Left cardiac atrium (tissue), 4 donors: ENCODE measurements around the gene SMS. TPM values are rescaled to one million over a fixed set of nuclear protein-coding genes. Genes with fewer than 3 reads are reported as not detected.
"Not testable (repeated sequence)": the region's sequence is repeated elsewhere in the genome, so short reads cannot be mapped to it uniquely, and the experiment has no call there.

ENCODE experiments used
- ATAC-seq, 2 donors: fragments of 200-7000 bp; cut with Tn5 transposase; one replicate each; pipeline ENCODE4 v1.9.1; 2020; ENCODE audit warnings: mild to moderate bottlenecking in 2 of 2, moderate library complexity in 2 of 2
- DNase-seq: peaks from one replicate; pipeline ENCODE4 v3.0.0-alpha.2; 2020
- intact Hi-C, 2 donors: fragments of 100-400 bp; cut with DNase I; formaldehyde crosslinking; loops; one replicate each; pipeline versions ENCODE4 v1.14.1 to v1.15.1; 2022 to 2023
- total RNA-seq, 2 donors: library from RNA; stranded (reverse); fragmentation: NEBNext Ultra II Directional; extraction: Animal tissue kit (Norgen Biotek cat#: 25700); gene quantifications; one replicate each; pipeline ENCODE4 v1.2.1, GENCODE V29; 2021
- donor health status: DM: no; HTN: yes; CAD: no.
- donor health status: DM: no; HTN: yes; CAD: no; lungs with severe emphysema.
- donor health status: DM: yes; HTN: yes; CAD: no.
- donor health status: Dilated cardiomyopathy.

Gene SMS
- total RNA-seq, 2 donors from 2014 or later, result 49.0 to 64.7 TPM

GRCh38 chrX:21948897-21949578, 8.5 kb downstream of the SMS start:
- intact Hi-C loops, result no loop called here

GRCh38 chrX:21949689-21950088, 9.2 kb downstream of the SMS start:
- ATAC-seq, result no peak
- intact Hi-C loops, result no loop called here
- DNase-seq, result no peak

More at GRCh38 chrX:21948897-21949578, 8.5 kb downstream of the SMS start:
- no peak for DNase-seq
- ATAC-seq, result peak in 1 of 2 donors; percentile 50

- DNase-seq, ATAC-seq, intact Hi-C loops: not testable (repeated sequence)
These were observed 10.0 kb downstream of the SMS start for GRCh38 chrX:21950557-21950956.

GRCh38 chrX:21952624-21953023, 12.1 kb downstream of the SMS start:
- intact Hi-C loops, result no loop called here
- DNase-seq (no peak), ATAC-seq (no peak)

GRCh38 chrX:21953195-21953830, 12.8 kb downstream of the SMS start:
- intact Hi-C loops, DNase-seq, ATAC-seq: not testable (repeated sequence)

GRCh38 chrX:21955403-21956189, 15.1 kb downstream of the SMS start:
- ATAC-seq (no peak), DNase-seq (no peak)
- intact Hi-C loops, result no loop called here

- no peak for ATAC-seq
- intact Hi-C loops, result no loop called here
- no peak for DNase-seq
These were observed 16.3 kb downstream of the SMS start for GRCh38 chrX:21956783-21957182.

GRCh38 chrX:21958187-21958586, 17.7 kb downstream of the SMS start:
- ATAC-seq, result no peak
- DNase-seq, result no peak
- intact Hi-C loops, result no loop called here

- DNase-seq, result no peak
- intact Hi-C loops, result no loop called here
- no peak for ATAC-seq
These were observed 18.4 kb downstream of the SMS start for GRCh38 chrX:21958916-21959315.

- intact Hi-C loops, result no loop called here
- no peak for ATAC-seq
- no peak for DNase-seq
These were observed 19.0 kb downstream of the SMS start for GRCh38 chrX:21959362-21960051.

GRCh38 chrX:21960569-21961541, 20.3 kb downstream of the SMS start:
- intact Hi-C loops, result no loop called here
- DNase-seq (no peak), ATAC-seq (peak in 1 of 2 donors; percentile 46)

GRCh38 chrX:21962361-21962760, 21.9 kb downstream of the SMS start:
- no peak for ATAC-seq
- intact Hi-C loops, result no loop called here
- DNase-seq, result no peak

GRCh38 chrX:21963269-21963668, 22.8 kb downstream of the SMS start:
- DNase-seq (no peak), ATAC-seq (peak; percentile 8 to 21)
- intact Hi-C loops, result no loop called here

GRCh38 chrX:21963731-21964405, 23.4 kb downstream of the SMS start:
- peak; percentile 55 to 62 for ATAC-seq
- no peak for DNase-seq
- intact Hi-C loops, result no loop called here

- ATAC-seq (no peak), DNase-seq (no peak)
- intact Hi-C loops, result no loop called here
These were observed 26.4 kb downstream of the SMS start for GRCh38 chrX:21966866-21967265.

GRCh38 chrX:21968333-21968732, 27.8 kb downstream of the SMS start:
- no peak for DNase-seq
- intact Hi-C loops, result no loop called here

GRCh38 chrX:21970326-21970725, 29.8 kb downstream of the SMS start:
- intact Hi-C loops, result loop anchor here in 1 of 2 donors (10.0 kb wide), 1 partner anchor 1446 kb away; no protein-coding TSS in a partner anchor
- DNase-seq (no peak), ATAC-seq (no peak)

More at GRCh38 chrX:21968333-21968732, 27.8 kb downstream of the SMS start:
- ATAC-seq, result no peak

- no peak for ATAC-seq
- no peak for DNase-seq
- intact Hi-C loops, result loop anchor here in 1 of 2 donors (10.0 kb wide), 1 partner anchor 1447 kb away; no protein-coding TSS in a partner anchor
These were observed 31.5 kb downstream of the SMS start for GRCh38 chrX:21972046-21972445.
